Measurements from ENCODE around the gene PMF1. TPM values are rescaled to one million over a fixed set of nuclear protein-coding genes. Genes with fewer than 3 reads are reported as not detected.
A peak's percentile ranks its signal among the peaks of the same experiment; 100 is the strongest.

Gene PMF1
- total and polyA plus RNA-seq, 2 donors from 2014 or later: 65.6 to 110 TPM

DNA sequence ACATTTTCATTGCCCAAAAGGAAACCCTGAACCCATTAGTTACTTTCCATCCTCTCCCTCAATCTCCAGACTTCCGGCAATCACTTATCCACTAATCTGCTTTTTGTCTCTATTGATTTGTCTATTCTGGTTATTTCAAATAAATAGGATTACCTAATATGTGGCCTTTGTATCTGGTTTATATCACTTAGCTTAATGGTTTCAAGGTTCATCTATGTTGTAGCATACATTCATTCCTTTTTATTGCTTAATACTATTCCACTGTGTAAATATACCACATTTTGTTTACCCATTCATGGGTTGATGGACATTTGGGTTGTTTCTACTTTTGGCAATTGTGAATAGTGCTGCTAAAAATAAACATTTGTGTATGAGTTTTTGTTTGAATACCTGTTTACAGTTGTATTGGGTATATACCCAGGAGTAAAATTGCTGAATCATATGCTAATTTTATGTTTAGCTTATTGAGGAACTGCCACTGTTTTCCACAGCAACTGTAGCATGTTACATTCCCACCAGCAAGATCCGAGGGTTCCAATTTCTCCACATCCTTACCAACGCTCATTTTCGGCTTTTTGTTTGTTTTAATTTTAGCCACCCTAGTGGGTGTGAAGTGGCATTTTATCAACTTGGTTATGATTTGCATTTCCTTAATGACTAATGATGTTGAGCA, 21.4 kb upstream of the PMF1 start:
- Histone ChIP-seq H3K9me3 (ENCODE audit: control insufficient read depth in 2 of 3, insufficient read depth in 1 of 3, low read length in 3 of 3) (no peaks in the 10 kb centered on the region), H3K9ac (ENCODE audit: low read length in 3 of 3) (no peak overlapping the region), H3K4me1 (ENCODE audit: control insufficient read depth in 2 of 3, insufficient read depth in 2 of 3, low read depth in 1 of 3, low read length in 3 of 3) (peaks cover 0 to 11% (median 8%) of the 10 kb centered on the region in 3 donors), H3K27me3 (ENCODE audit: control insufficient read depth, insufficient read depth, low read length) (no peaks in the 10 kb centered on the region), H3K27ac (ENCODE audit: low read depth in 2 of 2, low read length in 2 of 2) (no peak overlapping the region), H3K36me3 (ENCODE audit: control insufficient read depth in 2 of 3, insufficient read depth in 3 of 3, low read length in 3 of 3) (peaks cover 0 to 6% (median 0%) of the 10 kb centered on the region in 3 donors), H3K4me3 (ENCODE audit: low read length in 3 of 3) (no peak overlapping the region)
- TF ChIP-seq, protein P1, sequence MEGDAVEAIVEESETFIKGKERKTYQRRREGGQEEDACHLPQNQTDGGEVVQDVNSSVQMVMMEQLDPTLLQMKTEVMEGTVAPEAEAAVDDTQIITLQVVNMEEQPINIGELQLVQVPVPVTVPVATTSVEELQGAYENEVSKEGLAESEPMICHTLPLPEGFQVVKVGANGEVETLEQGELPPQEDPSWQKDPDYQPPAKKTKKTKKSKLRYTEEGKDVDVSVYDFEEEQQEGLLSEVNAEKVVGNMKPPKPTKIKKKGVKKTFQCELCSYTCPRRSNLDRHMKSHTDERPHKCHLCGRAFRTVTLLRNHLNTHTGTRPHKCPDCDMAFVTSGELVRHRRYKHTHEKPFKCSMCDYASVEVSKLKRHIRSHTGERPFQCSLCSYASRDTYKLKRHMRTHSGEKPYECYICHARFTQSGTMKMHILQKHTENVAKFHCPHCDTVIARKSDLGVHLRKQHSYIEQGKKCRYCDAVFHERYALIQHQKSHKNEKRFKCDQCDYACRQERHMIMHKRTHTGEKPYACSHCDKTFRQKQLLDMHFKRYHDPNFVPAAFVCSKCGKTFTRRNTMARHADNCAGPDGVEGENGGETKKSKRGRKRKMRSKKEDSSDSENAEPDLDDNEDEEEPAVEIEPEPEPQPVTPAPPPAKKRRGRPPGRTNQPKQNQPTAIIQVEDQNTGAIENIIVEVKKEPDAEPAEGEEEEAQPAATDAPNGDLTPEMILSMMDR (IDR thresholded peaks at IDR 0.05; ENCODE audit: borderline replicate concordance, extremely low read depth, insufficient read depth): no peak
- intact Hi-C loops (cut with DNase I): no loop called here
- FAIRE-seq: no peak
- DNase-seq: no peak

DNA sequence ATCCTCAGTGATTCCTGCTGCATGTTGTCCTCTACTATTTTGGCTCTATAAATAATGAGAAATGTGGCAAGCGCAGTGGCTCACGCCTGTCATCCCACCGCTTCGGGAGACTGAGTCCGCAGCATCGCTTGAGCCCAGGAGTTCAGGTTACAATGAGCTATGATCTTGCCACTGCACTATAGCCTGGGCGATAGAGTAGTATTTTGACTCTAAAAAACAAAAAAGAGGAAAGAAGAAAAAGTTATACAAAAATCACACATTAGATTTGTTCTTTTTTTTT, 19.7 kb upstream of the PMF1 start:
- Histone ChIP-seq H3K4me1 (ENCODE audit: control insufficient read depth in 2 of 3, insufficient read depth in 2 of 3, low read depth in 1 of 3, low read length in 3 of 3) (peaks cover 0 to 17% (median 14%) of the 10 kb centered on the region in 3 donors), H3K27ac (ENCODE audit: low read depth in 2 of 2, low read length in 2 of 2) (peak overlapping the region; percentile 52 to 81), H3K36me3 (ENCODE audit: control insufficient read depth in 2 of 3, insufficient read depth in 3 of 3, low read length in 3 of 3) (peaks cover 3 to 6% (median 3%) of the 10 kb centered on the region in 3 donors), H3K4me3 (ENCODE audit: low read length in 3 of 3) (peak overlapping the region; percentile 88 to 95 (median 93)), H3K9me3 (ENCODE audit: control insufficient read depth in 2 of 3, insufficient read depth in 1 of 3, low read length in 3 of 3) (no peaks in the 10 kb centered on the region), H3K27me3 (ENCODE audit: control insufficient read depth, insufficient read depth, low read length) (no peaks in the 10 kb centered on the region), H3K9ac (ENCODE audit: low read length in 3 of 3) (peak overlapping the region; percentile 56 to 87 (median 78))
- FAIRE-seq (no peak), DNase-seq (peak in 1 of 5 donors; percentile 24)
- intact Hi-C loops (cut with DNase I): no loop called here
- TF ChIP-seq, protein P1 (IDR thresholded peaks at IDR 0.05; ENCODE audit: borderline replicate concordance, extremely low read depth, insufficient read depth): no peak

DNA sequence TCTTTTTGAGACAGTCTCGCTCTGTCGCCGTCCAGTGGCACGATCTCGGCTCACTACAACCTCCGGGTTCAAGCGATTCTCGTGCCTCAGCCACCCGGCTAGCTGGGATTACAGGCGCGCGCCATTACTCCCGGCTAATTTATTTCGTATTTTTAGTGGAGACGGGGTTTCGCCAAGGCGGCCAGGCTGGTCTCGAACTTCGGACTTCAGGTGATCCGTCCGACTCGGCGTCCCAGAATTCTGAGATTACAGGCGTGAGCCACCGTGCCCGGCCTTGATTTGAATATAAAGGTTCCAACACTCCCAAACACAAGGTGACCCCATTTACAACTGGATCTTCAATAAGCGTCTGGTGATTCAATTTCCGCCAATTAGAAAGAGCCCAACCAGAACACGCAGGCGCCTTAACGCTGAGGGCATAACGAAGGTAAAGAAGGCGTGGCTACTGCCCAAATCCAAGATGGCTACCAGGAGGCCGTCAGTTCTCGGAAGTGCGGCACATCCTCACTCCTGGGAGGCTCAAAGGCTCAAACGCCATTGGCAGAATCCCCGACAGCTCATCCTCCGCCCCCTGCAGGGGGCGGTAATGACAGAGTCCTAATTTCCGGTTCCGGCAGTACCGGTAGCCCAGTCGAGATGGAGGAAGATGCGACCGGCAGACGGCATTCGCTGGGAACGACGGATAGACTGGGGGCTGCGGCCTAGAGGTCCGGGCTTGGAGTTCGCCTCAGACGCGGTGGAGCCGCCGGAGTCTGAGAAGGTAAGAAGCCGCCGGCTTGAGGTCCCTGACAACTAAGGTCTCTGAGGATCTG, 19.1 kb upstream of the PMF1 start, which contains the start of gene SLC25A44:
Gene SLC25A44, plus strand, starts transcription at position 617 of the 812 bp plus-strand sequence. CDS start 5,744 bp downstream, outside the sequence.
- intact Hi-C loops (cut with DNase I): no loop called here
- Histone ChIP-seq H3K27ac (ENCODE audit: low read depth in 2 of 2, low read length in 2 of 2) (peak within 1 kb of the TSS; percentile 66 to 81), H3K9ac (ENCODE audit: low read length in 3 of 3) (peak within 1 kb of the TSS; percentile 78 to 87 (median 78)), H3K36me3 (ENCODE audit: control insufficient read depth in 2 of 3, insufficient read depth in 3 of 3, low read length in 3 of 3) (peaks cover 3 to 5% (median 3%) of the 10 kb centered on the region in 3 donors), H3K4me1 (ENCODE audit: control insufficient read depth in 2 of 3, insufficient read depth in 2 of 3, low read depth in 1 of 3, low read length in 3 of 3) (peaks cover 0 to 17% (median 14%) of the 10 kb centered on the region in 3 donors), H3K4me3 (ENCODE audit: low read length in 3 of 3) (peak within 1 kb of the TSS; percentile 88 to 95 (median 93)), H3K9me3 (ENCODE audit: control insufficient read depth in 2 of 3, insufficient read depth in 1 of 3, low read length in 3 of 3) (no peaks in the 10 kb centered on the region), H3K27me3 (ENCODE audit: control insufficient read depth, insufficient read depth, low read length) (no peaks in the 10 kb centered on the region)
- TF ChIP-seq, protein P1 (IDR thresholded peaks at IDR 0.05; ENCODE audit: borderline replicate concordance, extremely low read depth, insufficient read depth): peak; percentile 47
- DNase-seq: peak; percentile 98 to 99 (median 98)
- FAIRE-seq: peak; percentile 98

Measured in kidney (tissue), 14 donors.